GM18508 (cell line): ENCODE data around the gene DLG2.

ENCODE experiments used
- ATAC-seq: cut with Tn5 transposase; IDR thresholded peaks from one replicate; pipeline ENCODE4 v1.9.1; 2021; ENCODE audit warnings: moderate number of reproducible peaks; ENCODE audit not compliant: insufficient read depth, unreplicated experiment

Gene DLG2

DNA sequence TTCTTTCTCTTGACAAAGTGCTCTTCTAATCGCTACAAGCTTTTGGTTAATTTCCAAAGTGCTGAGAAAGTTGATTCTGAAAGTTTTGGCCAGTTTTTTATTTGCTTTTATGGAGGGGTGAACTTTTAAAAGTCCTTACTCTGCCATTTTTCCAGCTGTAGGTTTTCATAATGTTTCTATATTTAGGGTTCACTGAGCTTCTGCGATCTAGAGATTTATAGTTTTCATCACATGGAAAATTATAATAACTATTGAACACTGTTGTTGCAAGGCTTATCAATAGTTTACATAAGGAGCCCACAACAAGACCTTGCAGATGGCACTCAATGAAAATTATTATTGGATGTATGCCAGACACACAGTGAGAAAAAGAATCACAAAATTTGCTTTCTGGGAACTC, 55.1 kb downstream of the DLG2 start:
- no peak for ATAC-seq

DNA sequence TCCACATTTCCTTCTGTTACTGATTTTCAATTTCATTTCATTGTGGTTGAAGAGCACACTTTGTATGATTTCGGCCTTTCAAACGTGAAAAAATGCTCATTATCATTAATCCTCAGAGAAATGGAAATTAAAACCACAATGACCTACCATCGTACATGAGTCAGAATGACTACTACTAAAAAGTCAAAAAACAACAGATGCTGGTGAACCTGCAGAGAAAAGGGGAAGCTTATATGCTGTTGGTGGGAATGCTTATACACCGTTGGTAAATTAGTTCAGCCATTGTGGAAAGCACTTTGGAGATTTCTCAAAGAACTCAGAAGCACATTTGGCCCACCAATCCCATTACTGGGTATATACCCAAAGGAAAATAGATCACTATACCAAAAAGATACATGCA, 57.6 kb downstream of the DLG2 start:
- no peak for ATAC-seq

DNA sequence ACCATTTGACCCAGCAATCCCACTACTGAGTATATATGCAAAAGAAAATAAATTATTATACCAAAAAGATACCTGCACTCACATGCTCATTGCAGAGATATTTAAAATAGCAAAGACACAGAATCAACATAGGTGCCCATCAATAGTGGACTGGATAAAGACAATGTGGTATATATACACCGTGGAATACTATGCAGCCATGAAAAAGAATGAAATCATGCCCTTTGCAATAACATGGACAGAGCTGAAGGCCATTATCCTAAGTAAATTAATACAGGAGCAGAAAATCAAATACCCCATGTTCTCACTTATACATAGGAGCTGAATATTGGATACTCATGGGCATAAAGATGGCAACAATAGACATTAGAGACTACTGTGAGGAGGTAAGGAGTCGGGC, 68.7 kb downstream of the DLG2 start:
- no peak for ATAC-seq

DNA sequence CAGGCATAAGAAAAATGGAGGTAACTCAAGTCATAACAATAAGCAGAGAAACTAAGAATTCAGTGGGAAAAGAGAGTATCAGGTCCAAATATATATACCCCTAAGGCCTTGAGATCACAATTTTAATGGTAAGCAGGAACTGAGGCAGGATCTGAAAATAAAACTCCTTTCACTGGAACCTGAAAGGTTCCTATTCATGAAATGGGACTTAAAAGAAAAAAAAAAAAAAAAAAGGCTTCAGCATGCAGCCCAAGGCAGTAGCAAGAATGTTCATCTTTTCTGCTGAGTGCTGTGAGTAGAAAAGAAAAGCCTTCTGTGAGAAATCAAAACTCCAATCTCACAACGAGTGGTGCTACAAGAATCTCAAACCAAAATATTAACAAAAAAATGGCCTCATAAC, 75.3 kb downstream of the DLG2 start:
- no peak for ATAC-seq

DNA sequence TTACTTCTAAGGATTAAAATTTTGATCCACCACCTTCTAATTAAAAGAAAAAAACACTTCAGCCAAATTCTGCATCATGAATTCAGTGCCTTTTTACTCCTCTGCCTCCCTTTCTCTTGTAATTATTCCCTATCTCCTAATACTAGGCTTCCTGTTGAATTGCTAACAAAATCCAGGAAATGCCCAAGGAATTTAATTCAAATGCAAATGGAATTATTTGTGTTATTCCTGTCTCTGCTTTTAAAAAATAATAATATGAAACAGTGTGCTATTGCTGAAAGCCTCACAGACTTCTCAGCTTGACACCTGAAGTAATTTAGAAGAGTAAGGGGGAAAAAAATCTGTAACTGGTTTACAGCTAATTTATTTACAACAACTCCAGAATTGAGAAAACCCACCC, 85.5 kb downstream of the DLG2 start:
- no peak for ATAC-seq

DNA sequence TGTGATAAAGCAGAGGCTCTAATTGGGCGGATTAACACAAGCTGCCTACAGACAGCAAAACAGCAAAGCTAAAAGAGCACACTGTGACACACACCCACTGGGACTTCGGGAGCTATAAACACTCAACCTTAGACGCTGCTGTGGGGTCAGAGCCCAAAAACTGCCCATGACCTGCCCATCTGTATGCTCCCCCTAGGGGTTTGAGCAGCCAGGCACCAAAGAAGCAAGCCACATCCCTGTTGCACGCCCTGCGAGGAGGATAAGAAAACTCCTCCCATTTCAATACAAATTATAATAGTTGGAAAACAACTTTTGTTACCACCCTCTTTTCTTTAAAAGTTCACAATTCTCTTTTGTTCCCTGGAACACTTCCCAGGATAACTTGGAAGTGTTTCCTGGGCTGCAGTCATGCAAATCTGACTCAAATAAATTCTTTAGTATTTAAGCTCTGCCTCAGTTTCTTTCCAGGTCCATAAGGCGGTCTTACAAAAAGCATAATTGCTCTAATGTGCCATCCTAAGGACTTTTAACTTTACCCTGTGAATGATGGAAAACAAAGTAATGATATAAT, 86.4 kb downstream of the DLG2 start:
- no peak for ATAC-seq

DNA sequence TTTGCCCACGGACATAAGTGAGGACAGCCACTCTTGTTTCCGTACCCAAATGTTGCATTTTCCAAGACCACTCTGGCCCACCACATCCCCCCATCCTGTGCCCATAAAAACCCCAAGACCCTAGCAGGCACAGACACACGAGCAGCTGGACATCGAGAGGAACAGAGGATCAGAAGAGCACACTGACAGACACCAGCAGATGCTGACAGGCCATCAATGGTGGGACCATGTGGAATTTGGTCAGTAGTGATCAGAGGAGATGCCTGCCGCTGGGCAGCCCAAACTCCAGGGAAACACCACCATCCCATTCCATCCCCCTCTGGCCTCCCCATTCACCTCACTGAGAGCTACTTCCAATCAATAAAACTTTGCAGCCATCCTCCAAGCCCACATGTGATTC, 87.0 kb downstream of the DLG2 start:
- no peak for ATAC-seq

DNA sequence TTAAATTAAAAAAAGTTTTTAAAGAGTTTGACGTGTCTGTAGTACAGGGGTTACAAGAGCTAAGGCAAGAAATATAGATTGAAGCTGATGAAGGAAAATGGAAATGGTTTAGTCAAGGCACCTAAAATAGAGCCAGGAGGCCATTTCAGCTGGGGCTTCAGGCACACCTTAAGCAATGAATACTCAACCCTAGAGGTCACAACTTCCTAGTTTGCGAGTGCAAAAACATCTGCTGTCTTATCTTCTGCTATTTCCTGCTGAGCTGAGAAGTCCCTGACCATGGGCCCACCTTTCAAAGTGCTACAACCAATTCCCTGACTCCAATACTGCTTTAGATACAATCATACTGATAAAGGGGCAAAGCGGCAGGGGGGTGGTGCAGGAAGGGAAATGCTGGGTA, 87.4 kb downstream of the DLG2 start:
- ATAC-seq, result no peak

DNA sequence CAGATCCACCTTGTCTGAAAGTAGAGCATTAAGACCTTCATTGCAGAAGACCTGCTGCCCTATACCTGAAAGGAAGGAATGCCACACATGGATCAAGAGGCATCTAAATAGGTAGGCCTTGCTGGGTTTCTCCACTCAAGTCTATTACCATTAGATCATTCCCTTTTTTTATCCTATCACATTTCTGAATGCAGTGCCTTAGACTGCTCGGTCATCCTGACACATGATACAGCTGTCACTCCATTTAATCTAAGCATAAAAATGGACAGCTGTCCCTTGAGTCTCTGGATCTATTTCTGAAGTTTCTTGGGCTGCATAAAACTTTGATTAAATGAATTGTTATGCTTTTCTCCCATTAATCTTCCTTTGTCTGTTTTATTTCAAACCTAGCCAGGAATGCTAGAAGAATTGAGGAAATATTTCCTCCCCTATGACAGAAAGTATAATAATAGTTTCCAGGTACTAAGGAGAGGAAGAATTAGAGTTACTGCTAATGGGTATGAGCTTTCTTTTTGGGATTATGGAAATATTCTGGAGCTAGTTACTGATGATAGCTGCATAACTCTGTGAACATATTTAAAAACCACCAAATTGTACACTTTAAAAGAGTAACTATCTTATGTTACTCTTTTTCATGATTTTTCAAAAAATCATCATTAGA, 88.0 kb downstream of the DLG2 start:
- no peak for ATAC-seq

DNA sequence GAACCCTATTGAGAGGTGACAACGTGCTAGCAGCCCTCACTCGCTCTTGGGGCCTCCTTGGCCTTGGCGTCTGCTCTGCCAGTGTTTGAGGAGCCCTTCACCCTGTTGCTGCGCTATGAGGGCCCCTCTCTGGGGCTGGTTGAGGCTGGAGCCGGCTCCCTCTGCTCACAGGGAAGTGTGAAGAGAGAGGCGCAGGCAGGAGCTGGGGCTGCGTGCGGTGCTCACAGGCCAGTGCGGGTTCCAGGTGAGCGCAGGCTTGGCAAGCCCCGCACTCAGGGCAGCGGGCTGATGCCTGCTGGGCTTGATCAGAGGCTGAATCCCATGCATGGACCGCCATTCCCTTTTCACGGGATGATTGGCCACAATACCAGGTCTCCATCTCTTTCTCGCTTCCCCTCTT, 90.7 kb downstream of the DLG2 start:
- ATAC-seq, result no peak

DNA sequence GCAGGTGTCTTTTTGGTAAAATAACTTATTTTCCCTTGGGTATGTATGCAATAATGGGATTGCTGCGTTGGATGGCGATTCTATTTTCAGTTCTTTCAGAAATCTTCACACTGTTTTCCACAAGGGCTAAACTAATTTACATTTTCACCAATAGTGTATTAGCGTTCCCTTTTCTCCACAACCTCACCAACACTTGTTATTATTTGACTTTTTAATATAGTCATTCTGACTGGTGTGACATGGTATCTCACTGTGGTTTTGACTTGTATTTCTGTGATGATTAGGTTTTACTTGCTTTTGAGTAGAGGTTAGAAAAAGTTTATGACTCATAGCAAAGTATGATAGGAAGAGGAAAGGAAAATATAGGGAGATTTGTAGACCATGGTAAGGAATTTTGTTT, 92.3 kb downstream of the DLG2 start:
- ATAC-seq, result no peak

DNA sequence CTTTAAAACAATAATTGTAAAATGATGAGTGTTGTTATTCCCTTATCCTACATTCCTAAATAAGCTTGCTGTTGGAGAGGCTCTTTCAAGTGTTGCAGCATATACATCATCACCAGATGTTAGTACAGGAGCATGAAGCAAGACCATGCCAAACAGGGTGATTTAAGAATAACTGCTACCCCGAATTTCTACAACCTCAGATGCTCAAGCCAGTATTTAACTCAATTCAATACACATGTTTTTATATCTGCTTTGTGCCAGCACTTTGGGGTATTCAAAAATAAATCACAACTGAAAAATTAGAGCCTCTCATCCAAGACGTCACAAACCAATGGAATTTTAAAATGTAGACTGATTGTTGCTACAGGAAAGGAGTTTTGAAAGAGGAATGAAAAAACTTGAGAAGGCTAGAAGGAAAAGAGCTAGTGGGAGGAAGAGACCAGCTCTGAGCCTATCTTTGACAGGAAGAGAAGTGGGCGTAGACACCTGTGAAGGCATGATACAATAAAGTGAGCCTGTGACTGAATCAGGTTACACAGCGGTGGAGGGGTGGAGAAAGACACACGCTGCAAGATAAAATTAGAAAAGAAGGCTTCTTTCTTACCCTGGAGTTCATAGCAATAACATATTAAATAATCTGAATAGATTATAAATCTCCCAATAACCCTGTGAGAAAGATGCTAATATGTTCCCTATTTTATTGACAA, 95.8 kb downstream of the DLG2 start:
- ATAC-seq, result no peak

DNA sequence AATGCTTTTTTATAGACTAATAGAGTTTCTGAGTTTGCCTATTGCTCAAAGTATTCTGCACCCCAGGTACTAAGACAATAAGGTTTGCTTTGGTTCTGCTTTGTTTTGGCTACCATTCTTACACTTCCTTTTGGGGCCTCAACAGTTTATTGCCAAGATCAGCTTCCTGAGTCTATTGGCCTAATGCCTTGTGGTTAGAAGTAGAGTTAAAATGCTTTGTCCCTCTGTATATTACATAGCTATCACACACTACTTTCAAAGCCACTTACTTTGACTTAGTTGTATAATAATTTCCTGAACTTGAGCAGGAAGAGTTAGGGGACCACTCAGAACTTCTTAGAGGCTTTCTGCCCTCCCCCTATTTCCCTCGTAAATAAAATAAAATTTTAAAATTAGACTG, 96.5 kb downstream of the DLG2 start:
- ATAC-seq, result no peak

DNA sequence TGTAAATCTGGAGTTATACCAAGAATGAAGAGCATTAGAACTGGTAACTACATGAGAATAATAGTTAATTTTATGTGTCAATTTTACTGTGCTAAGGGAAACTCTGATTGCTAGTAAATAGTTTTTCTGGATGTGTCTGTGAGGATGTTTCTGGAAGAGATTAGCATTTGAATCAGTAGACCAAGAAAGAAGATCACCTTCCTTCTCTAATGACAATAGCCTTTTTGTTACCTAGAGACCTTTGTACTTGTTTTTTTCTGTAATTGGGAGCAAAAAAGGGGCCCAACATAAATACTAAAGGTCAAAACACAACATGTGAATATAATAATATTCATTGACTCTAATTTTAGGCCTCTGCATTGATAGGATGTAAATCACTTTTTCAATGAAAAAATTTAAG, 100.6 kb downstream of the DLG2 start:
- no peak for ATAC-seq

DNA sequence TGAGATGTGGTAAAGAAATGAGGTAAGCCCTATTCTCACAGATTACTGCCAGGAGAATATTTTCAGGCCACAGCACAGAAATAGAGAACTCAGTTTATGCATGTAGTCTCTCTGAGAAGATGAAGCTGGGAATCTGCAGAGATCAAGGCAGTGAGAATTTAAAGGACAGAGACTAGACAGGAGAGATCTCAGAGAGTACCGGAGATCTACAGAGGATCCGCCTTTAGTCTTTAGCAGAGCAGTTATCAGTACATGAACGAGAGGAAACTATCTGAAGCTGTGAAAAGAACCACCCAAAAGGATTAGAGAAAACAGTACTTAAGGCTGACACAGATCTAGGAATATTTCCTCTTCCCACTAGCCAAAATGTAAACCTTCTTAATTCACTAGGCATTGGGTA, 101.5 kb downstream of the DLG2 start:
- ATAC-seq, result no peak

DNA sequence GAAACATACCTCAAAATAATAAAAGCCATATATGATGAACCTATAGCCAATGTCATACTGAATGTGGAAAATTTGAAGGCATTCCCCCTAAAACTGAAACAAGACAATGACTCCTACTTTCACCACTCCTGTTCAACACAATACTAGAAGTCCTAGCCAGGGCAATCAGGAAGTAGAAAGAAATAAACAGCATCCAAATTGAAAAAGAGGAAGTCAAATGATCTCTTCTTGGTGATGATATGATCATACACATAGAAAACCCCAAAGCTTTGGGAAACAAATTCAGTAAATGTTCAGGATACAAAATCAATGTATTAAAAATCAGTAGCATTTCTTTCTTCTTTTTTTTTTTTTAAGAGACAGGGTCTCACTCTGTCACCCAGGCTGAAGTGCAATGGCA, 109.9 kb downstream of the DLG2 start:
- no peak for ATAC-seq

DNA sequence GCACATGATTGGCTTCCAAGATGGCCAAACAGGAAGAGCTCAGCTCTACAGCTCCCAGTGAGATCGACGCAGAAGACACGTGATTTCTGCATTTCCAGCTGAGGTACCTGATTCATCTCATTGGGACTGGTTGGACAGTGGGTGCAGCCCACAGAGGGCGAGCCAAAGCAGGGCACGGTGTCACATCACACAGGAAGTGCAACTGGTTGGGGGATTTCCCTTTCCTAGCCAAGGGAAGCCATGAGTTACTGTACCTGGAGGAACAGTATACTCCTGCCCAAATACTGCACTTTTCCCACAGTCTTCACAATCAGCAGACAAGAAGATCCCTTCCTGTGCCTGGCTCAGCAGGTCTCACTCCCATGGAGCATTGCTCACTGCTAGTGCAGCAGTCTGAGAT, 131.2 kb downstream of the DLG2 start:
- no peak for ATAC-seq

DNA sequence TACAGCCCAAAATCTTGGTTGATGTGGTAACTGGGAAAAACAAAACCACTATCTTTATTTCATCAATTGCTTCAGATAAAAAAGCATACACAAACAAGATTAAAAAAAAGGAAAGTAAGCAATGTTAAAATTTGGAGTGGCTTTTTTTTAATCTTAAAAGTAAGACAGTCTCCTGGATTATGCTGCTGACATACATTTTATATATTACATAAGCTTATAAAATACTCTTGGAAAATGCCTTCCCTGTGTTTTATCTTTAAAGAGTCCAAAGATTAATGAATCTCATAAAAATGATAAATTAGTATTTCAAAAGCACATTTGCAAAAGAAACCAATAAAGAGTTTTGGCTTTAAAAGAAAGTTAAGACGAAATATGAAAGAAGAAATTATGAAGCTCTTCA, 132.7 kb downstream of the DLG2 start:
- ATAC-seq, result no peak

DNA sequence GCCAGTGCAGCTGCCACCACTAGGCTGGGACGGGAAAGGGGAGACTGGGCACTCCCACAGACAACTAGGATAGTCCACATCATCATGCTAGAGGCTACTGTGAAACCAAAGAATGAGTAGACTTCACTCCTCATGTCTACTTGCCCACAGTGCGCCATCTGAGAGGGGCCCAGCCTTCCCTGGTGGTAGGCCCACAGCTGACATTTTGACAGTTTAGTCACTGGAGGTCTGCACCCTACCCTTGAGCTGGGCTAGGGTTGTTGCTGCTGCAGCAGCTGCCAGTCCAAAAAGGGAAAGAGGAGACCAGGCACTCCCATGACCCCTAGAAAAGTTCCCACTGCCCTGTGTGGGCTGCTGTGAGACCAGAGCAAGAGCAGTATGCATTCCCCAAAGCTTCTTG, 141.2 kb downstream of the DLG2 start:
- ATAC-seq, result no peak

DNA sequence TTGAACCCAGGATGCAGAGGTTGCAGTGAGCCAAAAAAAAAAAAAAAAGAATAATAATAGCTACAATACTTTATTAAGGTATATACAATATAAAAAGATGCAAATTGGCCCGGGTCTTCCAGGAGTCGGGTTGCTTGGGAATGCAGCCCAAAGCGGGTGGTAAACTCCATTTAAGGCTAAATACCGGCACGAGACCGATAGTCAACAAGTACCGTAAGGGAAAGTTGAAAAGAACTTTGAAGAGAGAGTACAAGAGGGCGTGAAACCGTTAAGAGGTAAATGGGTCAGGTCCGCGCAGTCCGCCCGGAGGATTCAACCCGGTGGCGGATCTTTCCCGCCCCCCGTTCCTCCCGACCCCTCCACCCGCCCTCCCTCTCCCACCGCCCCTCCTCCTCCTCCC, 143.3 kb downstream of the DLG2 start:
- no peak for ATAC-seq

DNA sequence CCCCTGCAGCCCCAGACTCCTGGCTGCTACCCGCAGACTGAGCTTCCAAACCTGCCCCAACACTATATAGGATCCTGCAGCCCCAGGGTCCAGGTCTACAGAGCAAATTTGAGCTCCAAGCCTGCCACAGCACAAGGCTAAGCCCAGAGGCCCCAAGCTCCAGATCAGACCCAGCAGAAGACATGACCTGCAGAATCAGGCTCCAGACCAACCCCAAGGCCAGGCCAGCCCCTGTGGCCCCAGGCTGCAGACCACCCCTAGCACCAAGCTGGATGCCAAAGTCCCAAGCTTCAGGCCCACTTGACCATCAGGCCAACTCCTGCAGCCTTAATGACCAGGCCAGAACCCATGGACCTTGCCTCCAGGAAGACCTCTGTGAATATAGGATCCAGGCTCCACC, 145.3 kb downstream of the DLG2 start:
- ATAC-seq, result no peak
